Astrocyte (in vitro differentiated cells and primary cell): ENCODE data around the gene SLC9A3. TPM values are rescaled to one million over a fixed set of nuclear protein-coding genes. Genes with fewer than 3 reads are reported as not detected.

Source experiments
- DNase-seq: peaks from one replicate; pipeline ENCODE4 v3.0.0-alpha.2; 2010; ENCODE audit warnings: low read depth
- FAIRE-seq: peaks from 2 replicates; lab custom pipeline; 2011; peaks lifted over from hg19 to GRCh38; lab: Jason Lieb, UNC
- H2AFZ ChIP-seq: 2 replicates; pipeline ENCODE4 v1.6.0; 2012; ENCODE audit warnings: low read depth, low read length, inconsistent platforms
- H3K27ac ChIP-seq: 2 replicates; pipeline ENCODE4 v1.5.1; 2011; ENCODE audit warnings: low read depth, low read length, inconsistent platforms
- H3K27me3 ChIP-seq: 2 replicates; pipeline ENCODE4 v1.6.0; 2011; ENCODE audit warnings: low read length, inconsistent platforms; ENCODE audit not compliant: insufficient read depth
- H3K36me3 ChIP-seq: 2 replicates; pipeline ENCODE4 v1.5.1; 2011; ENCODE audit warnings: low read length, inconsistent platforms; ENCODE audit not compliant: insufficient read depth
- H3K4me1 ChIP-seq: 2 replicates; pipeline ENCODE4 v1.5.1; 2011; ENCODE audit warnings: low read length, inconsistent platforms; ENCODE audit not compliant: insufficient read depth
- H3K4me2 ChIP-seq: 2 replicates; pipeline ENCODE4 v1.6.0; 2012; ENCODE audit warnings: low read length, inconsistent platforms
- H3K4me3 ChIP-seq: 2 replicates; pipeline ENCODE4 v1.5.1; 2011; ENCODE audit warnings: low read depth, mild to moderate bottlenecking, low read length, inconsistent platforms; ENCODE audit not compliant: insufficient read depth
- H3K79me2 ChIP-seq: 2 replicates; pipeline ENCODE4 v1.6.0; 2012; ENCODE audit warnings: mild to moderate bottlenecking, low read length, inconsistent platforms; ENCODE audit not compliant: insufficient read depth
- H3K9ac ChIP-seq: 2 replicates; pipeline ENCODE4 v1.6.0; 2012; ENCODE audit warnings: mild to moderate bottlenecking, low read length, inconsistent platforms
- H3K9me3 ChIP-seq: 2 replicates; pipeline ENCODE4 v1.5.1; 2012; ENCODE audit warnings: low read depth, mild to moderate bottlenecking, low read length, inconsistent platforms; ENCODE audit not compliant: insufficient read depth
- H4K20me1 ChIP-seq: 2 replicates; pipeline ENCODE4 v1.6.0; 2012; ENCODE audit warnings: low read length, inconsistent platforms; ENCODE audit not compliant: insufficient read depth
- H3K27ac Mint-ChIP-seq: one replicate; pipeline ENCODE4 v1.8.0; 2021; ENCODE audit warnings: mild to moderate bottlenecking, mixed read lengths; ENCODE audit not compliant: unreplicated experiment
- H3K27me3 Mint-ChIP-seq: one replicate; pipeline ENCODE4 v1.8.0; 2021; ENCODE audit warnings: low read depth, mixed read lengths; ENCODE audit not compliant: unreplicated experiment
- H3K36me3 Mint-ChIP-seq: one replicate; pipeline ENCODE4 v1.8.0; 2021; ENCODE audit warnings: low read depth, mixed read lengths; ENCODE audit not compliant: unreplicated experiment
- H3K4me1 Mint-ChIP-seq: one replicate; pipeline ENCODE4 v1.8.0; 2021; ENCODE audit warnings: low read depth, mixed read lengths; ENCODE audit not compliant: unreplicated experiment
- H3K4me3 Mint-ChIP-seq: one replicate; pipeline ENCODE4 v1.8.0; 2021; ENCODE audit warnings: mild to moderate bottlenecking, moderate library complexity, mixed read lengths; ENCODE audit not compliant: unreplicated experiment
- H3K9me3 Mint-ChIP-seq: one replicate; pipeline ENCODE4 v1.8.0; 2021; ENCODE audit warnings: mild to moderate bottlenecking, mixed read lengths; ENCODE audit not compliant: unreplicated experiment
- EZH2 ChIP-seq: IDR thresholded peaks from 2 replicates; pipeline ENCODE4 v1.6.1; 2012; ENCODE audit warnings: mild to moderate bottlenecking, low read length, inconsistent platforms; ENCODE audit not compliant: insufficient read depth
- total RNA-seq: library from RNA; stranded (reverse); gene quantifications from 2 replicates; pipeline ENCODE4 v1.2.1, GENCODE V29; 2021
- TF ChIP-seq, protein P1 (sequence below): IDR thresholded peaks from 2 replicates; pipeline ENCODE4 v1.5.1; 2011; ENCODE audit warnings: low read depth, mild to moderate bottlenecking, inconsistent platforms, low read length, moderate library complexity; ENCODE audit not compliant: insufficient read depth

The SLC9A3 gene
- total RNA-seq, 1 donor from 2014 or later: 1.0 TPM

DNA sequence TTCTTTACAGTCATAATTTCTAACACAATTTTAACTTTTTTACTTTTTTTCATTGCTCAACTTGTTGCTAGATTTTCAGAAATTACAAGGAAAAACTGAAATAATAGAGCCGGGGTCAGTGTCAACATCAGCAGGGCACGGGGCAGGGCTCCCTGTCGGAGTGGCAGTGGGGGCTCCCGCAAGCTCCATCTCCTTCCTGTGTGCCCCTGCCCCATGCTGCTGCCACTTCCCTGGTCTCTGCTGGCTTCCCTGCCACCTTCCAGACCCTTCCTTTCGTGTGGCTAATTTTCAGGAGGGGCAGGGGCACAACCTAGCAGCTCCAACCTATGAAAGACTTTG, 82.3 kb downstream of the SLC9A3 start:
- Histone ChIP-seq H3K79me2 (peaks cover 40% of the 10 kb centered on the region), H4K20me1 (peaks cover 18% of the 10 kb centered on the region), H3K36me3 (peaks cover 1% of the 10 kb centered on the region), H3K9ac (peak overlapping the region; percentile 93), H3K27me3 (no peaks in the 10 kb centered on the region), H3K4me3 (peak overlapping the region; percentile 77), H3K9me3 (no peaks in the 10 kb centered on the region), H3K27ac (peak overlapping the region; percentile 79), H3K4me1 (peaks cover 16% of the 10 kb centered on the region), H2AFZ (no peak overlapping the region), H3K4me2 (peak overlapping the region; percentile 99)
- DNase-seq (no peak), FAIRE-seq (no peak)
- Mint-ChIP-seq H3K27ac (no peak overlapping the region), H3K36me3 (peaks cover 1% of the 10 kb centered on the region), H3K4me1 (peaks cover 11% of the 10 kb centered on the region), H3K27me3 (no peaks in the 10 kb centered on the region), H3K4me3 (peak overlapping the region; percentile 98), H3K9me3 (no peaks in the 10 kb centered on the region)
- TF ChIP-seq EZH2: no peak
- TF ChIP-seq, protein P1, sequence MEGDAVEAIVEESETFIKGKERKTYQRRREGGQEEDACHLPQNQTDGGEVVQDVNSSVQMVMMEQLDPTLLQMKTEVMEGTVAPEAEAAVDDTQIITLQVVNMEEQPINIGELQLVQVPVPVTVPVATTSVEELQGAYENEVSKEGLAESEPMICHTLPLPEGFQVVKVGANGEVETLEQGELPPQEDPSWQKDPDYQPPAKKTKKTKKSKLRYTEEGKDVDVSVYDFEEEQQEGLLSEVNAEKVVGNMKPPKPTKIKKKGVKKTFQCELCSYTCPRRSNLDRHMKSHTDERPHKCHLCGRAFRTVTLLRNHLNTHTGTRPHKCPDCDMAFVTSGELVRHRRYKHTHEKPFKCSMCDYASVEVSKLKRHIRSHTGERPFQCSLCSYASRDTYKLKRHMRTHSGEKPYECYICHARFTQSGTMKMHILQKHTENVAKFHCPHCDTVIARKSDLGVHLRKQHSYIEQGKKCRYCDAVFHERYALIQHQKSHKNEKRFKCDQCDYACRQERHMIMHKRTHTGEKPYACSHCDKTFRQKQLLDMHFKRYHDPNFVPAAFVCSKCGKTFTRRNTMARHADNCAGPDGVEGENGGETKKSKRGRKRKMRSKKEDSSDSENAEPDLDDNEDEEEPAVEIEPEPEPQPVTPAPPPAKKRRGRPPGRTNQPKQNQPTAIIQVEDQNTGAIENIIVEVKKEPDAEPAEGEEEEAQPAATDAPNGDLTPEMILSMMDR: no peak

DNA sequence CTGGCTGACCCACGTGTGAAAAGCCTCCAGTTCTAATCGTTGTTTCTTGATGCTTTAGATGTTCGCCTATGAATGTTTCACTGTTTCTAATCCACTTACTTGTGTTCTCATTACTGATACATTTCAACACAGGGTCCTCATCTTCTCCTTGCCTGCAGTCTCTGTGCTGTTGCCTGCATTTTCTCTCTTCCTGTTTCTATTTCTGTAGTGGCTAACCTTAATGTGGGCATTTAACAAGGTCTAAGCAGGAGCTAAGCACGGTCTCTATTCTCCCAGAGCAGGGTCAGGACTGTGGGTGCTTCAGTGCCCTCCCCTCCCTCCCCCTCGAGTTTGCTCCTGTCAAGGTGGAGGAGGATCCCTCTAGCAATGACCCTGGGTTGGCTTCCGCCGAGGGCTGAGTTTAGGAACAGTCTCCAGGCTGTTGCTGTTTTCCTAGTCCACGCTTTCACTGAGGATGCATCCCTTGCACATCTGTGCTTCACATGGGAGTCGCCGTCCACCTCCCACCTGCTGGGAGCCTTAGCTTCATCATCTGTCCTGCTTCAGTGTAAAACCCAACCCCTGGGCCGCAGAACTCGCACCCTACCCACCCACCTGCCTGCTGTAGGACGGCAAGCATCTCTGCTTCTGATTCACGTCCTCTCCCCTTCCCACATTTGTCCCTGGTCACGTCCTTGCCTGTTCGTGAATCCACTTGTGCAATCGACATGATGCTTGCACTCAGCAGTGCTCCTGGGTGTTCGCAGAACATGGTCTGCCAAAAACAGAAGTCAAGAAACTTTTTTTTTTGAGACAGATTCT, 83.6 kb downstream of the SLC9A3 start:
- Histone ChIP-seq H4K20me1 (peaks cover 16% of the 10 kb centered on the region), H3K27me3 (no peaks in the 10 kb centered on the region), H3K9me3 (no peaks in the 10 kb centered on the region), H3K4me2 (no peak overlapping the region), H3K36me3 (no peaks in the 10 kb centered on the region), H3K27ac (no peak overlapping the region), H3K79me2 (peaks cover 35% of the 10 kb centered on the region), H3K4me1 (peaks cover 16% of the 10 kb centered on the region), H3K4me3 (no peak overlapping the region), H2AFZ (no peak overlapping the region), H3K9ac (no peak overlapping the region)
- peaks cover 1% of the 10 kb centered on the region for H3K36me3 Mint-ChIP-seq
- DNase-seq: no peak
- H3K27me3 Mint-ChIP-seq: peaks cover under 1% of the 10 kb centered on the region
- peaks cover 11% of the 10 kb centered on the region for H3K4me1 Mint-ChIP-seq
- no peak overlapping the region for H3K27ac Mint-ChIP-seq
- TF ChIP-seq EZH2: no peak
- TF ChIP-seq, protein P1: no peak
- no peak for FAIRE-seq
- no peaks in the 10 kb centered on the region for H3K9me3 Mint-ChIP-seq
- H3K4me3 Mint-ChIP-seq: peak overlapping the region; percentile 18

DNA sequence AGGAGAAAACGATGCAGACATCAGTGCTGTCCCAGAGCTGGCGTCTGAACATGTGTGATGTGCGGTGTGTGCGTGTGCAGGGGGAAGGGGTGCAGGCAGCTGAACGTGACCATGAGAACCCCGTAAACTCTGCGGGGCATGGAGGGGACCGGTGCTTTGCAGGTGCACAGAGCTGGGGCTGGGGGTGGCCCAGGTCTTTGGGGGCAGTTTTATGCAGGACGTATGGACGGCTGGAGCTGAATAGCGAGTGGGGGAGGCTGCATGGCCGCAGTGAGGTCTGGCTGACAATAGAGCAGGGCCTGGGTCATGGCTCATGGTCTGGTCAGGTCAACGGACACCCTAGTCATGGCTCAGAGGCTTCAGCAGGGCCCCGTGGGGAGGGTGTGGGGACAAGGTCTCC, 84.6 kb downstream of the SLC9A3 start:
- no peaks in the 10 kb centered on the region for H3K27me3 ChIP-seq
- peaks cover 12% of the 10 kb centered on the region for H4K20me1 ChIP-seq
- Mint-ChIP-seq H3K9me3 (no peaks in the 10 kb centered on the region), H3K27me3 (peaks cover 5% of the 10 kb centered on the region), H3K4me3 (no peak overlapping the region), H3K36me3 (no peaks in the 10 kb centered on the region), H3K4me1 (peaks cover 11% of the 10 kb centered on the region), H3K27ac (no peak overlapping the region)
- TF ChIP-seq EZH2: no peak
- TF ChIP-seq, protein P1: no peak
- FAIRE-seq (no peak), DNase-seq (no peak)
- H3K4me2 ChIP-seq: no peak overlapping the region
- H3K4me3 ChIP-seq: no peak overlapping the region
- no peaks in the 10 kb centered on the region for H3K36me3 ChIP-seq
- no peak overlapping the region for H2AFZ ChIP-seq
- H3K9ac ChIP-seq: no peak overlapping the region
- no peak overlapping the region for H3K27ac ChIP-seq
- H3K4me1 ChIP-seq: peaks cover 16% of the 10 kb centered on the region
- no peaks in the 10 kb centered on the region for H3K9me3 ChIP-seq
- peaks cover 28% of the 10 kb centered on the region for H3K79me2 ChIP-seq
